PC-3 (cell line): Measurements from ENCODE around the gene POMT2. TPM values are rescaled to one million over a fixed set of nuclear protein-coding genes. Genes with fewer than 3 reads are reported as not detected.

ENCODE experiments used
- ATAC-seq: fragments of 200-7000 bp; cut with Tn5 transposase; 2 replicates; pipeline ENCODE4 v1.9.1; 2020; ENCODE audit warnings: mild to moderate bottlenecking, moderate library complexity
- BruUV-seq: library from RNA; stranded (reverse); fragments of 400-500 nt; replicated peaks from 2 replicates; lab custom pipeline; 2021; lab: Mats Ljungman, UMichigan
- CTCF ChIA-PET: fragments of 300-600 bp; sonication (Branson Sonifier 250); formaldehyde crosslinking; loops from one replicate; lab custom pipeline; 2022; ENCODE audit warnings: antibody characterized with exemption; lab: Charles Lee
- POLR2A ChIA-PET: fragments of 300-600 bp; sonication (Branson Sonifier 250); formaldehyde crosslinking; loops from one replicate; lab custom pipeline; 2022; ENCODE audit warnings: antibody characterized with exemption; ENCODE audit not compliant: unreplicated experiment; lab: Charles Lee
- DNase-seq: peaks from one replicate; pipeline ENCODE4 v3.0.0-alpha.2; 2015
- H2AFZ ChIP-seq: fragments of 300-600 bp; sonication (generic); 2 replicates; pipeline ENCODE4 v1.6.0; 2016; ENCODE audit warnings: antibody characterized with exemption, low read length
- H3F3A ChIP-seq: fragments of 300-600 bp; sonication (generic); one replicate; pipeline ENCODE4 v1.6.0; 2017; ENCODE audit warnings: antibody characterized with exemption, low read length, control low read depth, mild to moderate bottlenecking; ENCODE audit not compliant: unreplicated experiment
- H3K27ac ChIP-seq: fragments of 300-600 bp; sonication (generic); 2 replicates; pipeline ENCODE4 v1.5.1; 2016; ENCODE audit warnings: mild to moderate bottlenecking, low read length
- H3K27me3 ChIP-seq: fragments of 300-600 bp; sonication (generic); 2 replicates; pipeline ENCODE4 v1.6.1; 2016; ENCODE audit warnings: low read length, mixed read lengths
- H3K36me3 ChIP-seq: fragments of 300-600 bp; sonication (generic); 2 replicates; pipeline ENCODE4 v1.6.1; 2016; ENCODE audit warnings: low read depth, mixed run types, low read length, mixed read lengths
- H3K4me1 ChIP-seq: fragments of 300-600 bp; sonication (generic); 2 replicates; pipeline ENCODE4 v1.5.1; 2016; ENCODE audit warnings: low read length; ENCODE audit not compliant: insufficient read depth
- H3K4me2 ChIP-seq: fragments of 300-600 bp; sonication (generic); 2 replicates; pipeline ENCODE4 v1.6.0; 2016; ENCODE audit warnings: low read length
- H3K4me3 ChIP-seq: fragments of 300-600 bp; sonication (generic); 2 replicates; pipeline ENCODE4 v1.5.1; 2016; ENCODE audit warnings: mild to moderate bottlenecking, low read length, mixed read lengths
- H3K79me2 ChIP-seq: fragments of 300-600 bp; sonication (generic); 2 replicates; pipeline ENCODE4 v1.6.1; 2017; ENCODE audit warnings: low read length, mixed read lengths
- H3K9ac ChIP-seq: fragments of 300-600 bp; sonication (generic); 2 replicates; pipeline ENCODE4 v1.6.0; 2016; ENCODE audit warnings: mild to moderate bottlenecking, low read length
- H3K9me2 ChIP-seq: fragments of 300-600 bp; sonication (generic); replicated peaks from 2 replicates; pipeline ENCODE4 v1.6.1; 2016; ENCODE audit warnings: mixed run types, low read length, mixed read lengths
- H3K9me3 ChIP-seq: fragments of 300-600 bp; sonication (generic); 2 replicates; pipeline ENCODE4 v1.6.1; 2016; ENCODE audit warnings: low read length, mixed read lengths
- H4K20me1 ChIP-seq: fragments of 300-600 bp; sonication (generic); 2 replicates; pipeline ENCODE4 v1.6.1; 2016; ENCODE audit warnings: low read length, mixed read lengths
- CTCF ChIP-seq: fragments of 300-600 bp; sonication (generic); conservative IDR thresholded peaks from 2 replicates; pipeline ENCODE4 v1.5.1; 2017; ENCODE audit warnings: antibody characterized with exemption, low read depth, mild to moderate bottlenecking, low read length
- EZH2 ChIP-seq: fragments of 300-600 bp; sonication (generic); IDR thresholded peaks from one replicate; pipeline ENCODE4 v1.6.1; 2017; ENCODE audit warnings: antibody characterized with exemption, mild to moderate bottlenecking, low read length; ENCODE audit not compliant: unreplicated experiment
- EZH2phosphoT487 ChIP-seq: fragments of 300-600 bp; sonication (generic); IDR thresholded peaks from 2 replicates; pipeline ENCODE4 v1.6.1; 2018; ENCODE audit warnings: mild to moderate bottlenecking, antibody characterized with exemption, low read length, borderline replicate concordance
- intact Hi-C: fragments of 100-400 bp; cut with micrococcal nuclease; formaldehyde crosslinking; loops from 2 replicates; pipeline ENCODE4 v1.9.0; 2023
- total RNA-seq: library from RNA; depleted of rRNA; stranded (reverse); fragments of >200 nt; gene quantifications from 2 replicates; pipeline ENCODE4 v1.2.3, GENCODE V29; 2014

Gene POMT2
- total RNA-seq, 1 experiment from 2014 or later = 67.6 TPM

- ATAC-seq (no peak), DNase-seq (no peak)
- BruUV-seq = no TSS peak
- Histone ChIP-seq H3K27ac (no peak overlapping the region), H3K4me2 (no peak overlapping the region), H4K20me1 (no peaks in the 10 kb centered on the region), H3K4me3 (no peak overlapping the region), H3K27me3 (peaks cover 8% of the 10 kb centered on the region; the same call in 1 of the 2 replicates), H3F3A (no peaks in the 10 kb centered on the region), H3K9ac (no peak overlapping the region), H3K9me3 (peaks cover 6% of the 10 kb centered on the region; the same call in 1 of the 2 replicates), H3K4me1 (no peaks in the 10 kb centered on the region), H2AFZ (no peak overlapping the region), H3K79me2 (no peaks in the 10 kb centered on the region), H3K9me2 (no peaks in the 10 kb centered on the region), H3K36me3 (no peaks in the 10 kb centered on the region)
- POLR2A ChIA-PET = no interaction called here
- CTCF ChIA-PET = no interaction called here
- intact Hi-C loops = no loop called here
- TF ChIP-seq EZH2 (no peak), CTCF (no peak), EZH2phosphoT487 (no peak)
Observed at GRCh38 chr14:77270361-77271112, 50.1 kb downstream of the POMT2 start.

- no TSS peak for BruUV-seq
- Histone ChIP-seq H3F3A (no peaks in the 10 kb centered on the region), H3K4me2 (no peak overlapping the region), H3K4me1 (no peaks in the 10 kb centered on the region), H4K20me1 (no peaks in the 10 kb centered on the region), H2AFZ (no peak overlapping the region), H3K27me3 (peaks cover 8% of the 10 kb centered on the region; the same call in 1 of the 2 replicates), H3K9me3 (peaks cover 6% of the 10 kb centered on the region; the same call in 1 of the 2 replicates), H3K4me3 (no peak overlapping the region), H3K79me2 (no peaks in the 10 kb centered on the region), H3K9ac (no peak overlapping the region), H3K9me2 (no peaks in the 10 kb centered on the region), H3K27ac (no peak overlapping the region), H3K36me3 (no peaks in the 10 kb centered on the region)
- TF ChIP-seq CTCF (no peak), EZH2phosphoT487 (no peak)
- DNase-seq (no peak), ATAC-seq (no peak; the same call in 1 of the 2 replicates)
- intact Hi-C loops = no loop called here
- CTCF ChIA-PET = no interaction called here
- POLR2A ChIA-PET = no interaction called here
Observed at GRCh38 chr14:77268989-77269600, 51.6 kb downstream of the POMT2 start.
